Activated CD8-positive, alpha-beta memory T cell treated with anti-CD3 and anti-CD28 coated beads, Interleukin-2, amount 50 U/mL, for 48 hours (primary cell): ENCODE data around the gene CDKN2C.

Source experiments
- DNase-seq: peaks from one replicate; pipeline ENCODE4 v3.0.0-alpha.2; 2020

Gene CDKN2C

GRCh38 chr1:50966991-50967390 lies 3.1 kb upstream of the CDKN2C start:
- DNase-seq = no peak

GRCh38 chr1:50967416-50968157 lies 2.5 kb upstream of the CDKN2C start:
- DNase-seq = no peak

GRCh38 chr1:50968158-50968820 lies 1.8 kb upstream of the CDKN2C start:
- peak; percentile 88 for DNase-seq

- peak; percentile 75 for DNase-seq
Observed at GRCh38 chr1:50968821-50969610, 1.0 kb upstream of the CDKN2C start.

GRCh38 chr1:50970509-50970887 lies 453 bp downstream of the CDKN2C start:
- DNase-seq = no peak

GRCh38 chr1:50970931-50971582 lies 1.0 kb downstream of the CDKN2C start:
- DNase-seq = no peak

GRCh38 chr1:50971748-50972305 lies 1.8 kb downstream of the CDKN2C start:
- no peak for DNase-seq

- no peak for DNase-seq
Observed at GRCh38 chr1:50972766-50973165, 2.7 kb downstream of the CDKN2C start.

- DNase-seq = no peak
Observed at GRCh38 chr1:50973255-50973654, 3.2 kb downstream of the CDKN2C start.

GRCh38 chr1:50973875-50974617 lies 4.0 kb downstream of the CDKN2C start:
- DNase-seq = no peak

GRCh38 chr1:50974618-50974935 lies 4.5 kb downstream of the CDKN2C start:
- no peak for DNase-seq

- no peak for DNase-seq
Observed at GRCh38 chr1:50975436-50975835, 5.4 kb downstream of the CDKN2C start.

GRCh38 chr1:50976111-50976889 lies 6.3 kb downstream of the CDKN2C start:
- DNase-seq = no peak

GRCh38 chr1:50976890-50977574 lies 7.0 kb downstream of the CDKN2C start:
- no peak for DNase-seq

- DNase-seq = no peak
Observed at GRCh38 chr1:50977575-50978143, 7.6 kb downstream of the CDKN2C start.

GRCh38 chr1:50978144-50978851 lies 8.3 kb downstream of the CDKN2C start:
- DNase-seq = peak; percentile 64

- no peak for DNase-seq
Observed at GRCh38 chr1:50978852-50979781, 9.1 kb downstream of the CDKN2C start.

- no peak for DNase-seq
Observed at GRCh38 chr1:50979937-50980336, 9.9 kb downstream of the CDKN2C start.

- DNase-seq = no peak
Observed at GRCh38 chr1:50980505-50980904, 10.5 kb downstream of the CDKN2C start.
